HG03066 (cell line): Measurements from ENCODE around the gene FSTL4.

Experiments
- ATAC-seq: cut with Tn5 transposase; IDR thresholded peaks from one replicate; pipeline ENCODE4 v1.9.1; 2021; ENCODE audit warnings: low read depth; ENCODE audit not compliant: unreplicated experiment

The FSTL4 gene

DNA sequence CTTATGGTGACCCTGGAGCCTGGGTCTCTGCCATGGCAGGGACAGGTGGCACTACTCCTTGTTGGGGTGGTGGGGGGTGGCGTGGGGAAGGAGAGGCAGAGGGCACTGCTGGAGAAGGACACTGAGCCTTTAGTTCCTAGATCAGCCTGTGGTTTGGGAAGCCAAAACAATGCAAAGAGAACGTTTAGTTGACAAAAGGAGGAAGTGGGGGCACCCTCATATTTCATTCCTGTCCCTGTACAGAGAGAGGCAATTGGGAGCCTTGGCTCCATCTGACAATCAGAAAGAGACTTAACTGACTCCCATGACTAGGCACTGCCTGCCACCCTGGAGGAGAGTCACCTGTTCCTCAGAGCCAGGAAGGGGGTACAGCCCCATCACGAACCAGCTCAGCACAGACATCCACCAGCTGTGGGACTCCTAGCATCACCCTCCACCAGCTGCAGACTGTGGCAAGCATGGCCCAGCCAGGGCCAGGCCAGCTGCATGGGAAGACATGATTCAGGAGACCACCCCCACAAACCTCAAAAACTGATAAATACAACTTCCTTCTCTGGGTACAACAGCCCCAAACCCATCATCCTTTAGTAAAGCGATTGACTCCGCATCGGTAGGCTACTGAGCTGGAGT lies 303.1 kb downstream of the FSTL4 start:
- no peak for ATAC-seq

DNA sequence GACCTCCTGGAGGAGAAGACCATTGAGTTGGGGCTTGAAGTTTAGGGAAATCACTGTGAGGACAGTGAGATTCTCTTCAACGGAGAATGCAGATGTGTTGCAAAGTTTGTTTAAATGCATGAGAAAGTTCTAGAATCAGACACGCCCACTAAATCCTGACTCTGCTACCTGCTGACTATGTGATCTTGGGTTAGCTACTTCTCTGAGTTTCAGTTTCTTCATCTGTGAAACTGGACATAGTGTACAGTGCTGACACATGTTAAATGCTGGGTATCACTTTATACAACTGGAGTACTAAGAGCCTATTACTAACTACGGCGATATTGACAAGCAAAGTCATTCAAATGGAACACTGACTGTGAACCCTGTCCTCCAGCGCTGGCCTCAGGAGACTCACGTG lies 305.1 kb downstream of the FSTL4 start:
- no peak for ATAC-seq

DNA sequence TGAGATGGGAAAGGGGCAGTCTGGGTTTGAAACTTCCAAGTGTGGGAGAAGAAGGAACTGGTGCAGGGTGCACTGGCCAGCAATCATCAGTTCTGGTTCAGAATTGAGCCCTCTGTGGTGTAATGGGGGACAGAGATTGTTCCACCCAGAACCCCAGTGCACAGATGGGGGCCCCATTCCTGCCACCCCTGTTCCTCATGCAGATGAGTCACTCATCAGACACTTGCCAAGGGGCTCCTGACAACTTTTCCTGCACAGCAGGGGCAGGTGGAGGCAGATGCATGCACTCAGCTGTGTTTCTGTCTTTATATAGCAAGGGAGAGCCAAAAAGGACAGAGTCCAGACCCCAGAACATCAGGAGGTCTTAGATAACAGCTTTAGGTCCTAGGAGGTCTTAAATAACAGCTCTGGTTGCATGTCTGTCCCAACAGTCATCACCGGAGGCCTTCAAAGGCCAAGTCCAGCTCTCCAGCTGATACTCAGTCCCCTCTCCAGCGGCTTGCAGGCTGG lies 307.6 kb downstream of the FSTL4 start:
- ATAC-seq = no peak

DNA sequence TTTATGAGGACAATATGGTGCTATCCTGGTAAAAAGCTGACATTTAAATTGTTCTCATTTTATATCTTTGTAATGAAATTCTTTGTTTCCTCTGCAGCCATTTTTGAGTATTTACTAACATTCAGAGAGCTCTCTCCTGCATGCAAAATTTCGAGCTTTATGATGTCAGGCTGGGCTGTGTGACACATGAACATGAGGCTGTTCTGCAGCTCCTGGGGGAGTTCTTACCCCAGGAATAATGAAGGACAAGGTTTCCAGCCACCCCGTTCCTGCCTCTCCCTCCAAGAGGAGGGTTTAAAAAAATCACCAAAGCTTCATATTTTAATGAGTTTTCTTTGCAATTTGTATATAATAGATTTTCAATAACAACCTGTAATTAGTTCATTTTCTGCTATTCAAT lies 308.2 kb downstream of the FSTL4 start:
- ATAC-seq = no peak

DNA sequence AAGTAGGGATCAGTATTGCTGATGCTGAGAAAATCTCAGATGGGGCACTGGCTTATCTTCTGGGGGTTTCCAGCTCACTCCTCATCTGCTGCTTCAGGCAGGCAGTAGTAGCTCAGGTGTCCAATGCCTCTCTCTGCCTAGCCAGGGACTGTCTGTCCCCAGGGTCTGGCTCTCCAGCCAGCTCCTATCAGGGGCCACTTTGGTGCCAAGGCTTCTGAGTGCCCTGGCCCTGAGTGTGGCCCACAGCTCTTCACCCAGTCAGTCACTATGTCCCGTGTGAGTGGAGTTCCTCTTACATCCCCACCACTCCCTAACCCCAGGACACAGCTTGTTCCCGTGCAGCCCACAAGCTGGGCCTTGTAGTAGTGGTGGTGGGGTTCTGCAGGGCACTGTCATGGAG lies 309.0 kb downstream of the FSTL4 start:
- ATAC-seq = no peak

DNA sequence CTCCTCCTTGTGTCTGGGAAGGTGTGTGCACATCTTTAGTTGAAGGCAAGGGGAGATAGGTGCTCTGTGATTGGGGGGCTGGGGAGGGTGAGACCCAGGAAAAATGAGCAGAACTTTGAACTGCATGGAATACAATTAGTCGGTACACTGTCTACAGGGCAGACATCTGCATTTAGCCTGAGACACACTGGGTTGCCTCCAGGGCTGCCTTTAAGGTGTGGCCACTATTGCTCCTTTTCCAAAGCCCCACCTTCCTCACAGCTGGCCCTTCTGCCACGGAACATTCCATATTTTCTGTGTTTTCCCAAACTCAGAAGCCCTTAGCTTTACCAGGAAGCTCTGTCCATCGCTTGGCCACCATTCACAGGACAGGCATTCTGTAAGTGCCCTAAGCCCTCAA lies 312.6 kb downstream of the FSTL4 start:
- no peak for ATAC-seq

DNA sequence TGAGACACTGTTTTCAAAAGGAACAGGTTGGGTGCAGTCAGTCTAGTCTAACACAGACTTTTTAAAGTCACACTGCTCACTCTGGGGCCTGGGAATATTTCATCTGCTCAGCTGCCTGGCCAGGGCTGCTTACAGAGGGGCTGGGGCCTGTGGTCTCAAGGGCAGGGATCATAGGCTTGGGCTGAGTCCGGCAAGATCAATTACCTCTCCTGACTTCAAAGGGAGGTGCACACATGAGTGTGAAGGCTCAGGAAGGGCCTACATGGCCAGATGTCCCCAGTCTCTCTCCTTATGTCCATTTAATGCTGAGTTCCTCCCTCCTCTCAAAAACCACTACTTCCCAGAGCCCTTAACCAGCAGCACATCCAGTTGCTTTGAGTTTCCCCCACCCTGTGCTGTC lies 313.3 kb downstream of the FSTL4 start:
- no peak for ATAC-seq

DNA sequence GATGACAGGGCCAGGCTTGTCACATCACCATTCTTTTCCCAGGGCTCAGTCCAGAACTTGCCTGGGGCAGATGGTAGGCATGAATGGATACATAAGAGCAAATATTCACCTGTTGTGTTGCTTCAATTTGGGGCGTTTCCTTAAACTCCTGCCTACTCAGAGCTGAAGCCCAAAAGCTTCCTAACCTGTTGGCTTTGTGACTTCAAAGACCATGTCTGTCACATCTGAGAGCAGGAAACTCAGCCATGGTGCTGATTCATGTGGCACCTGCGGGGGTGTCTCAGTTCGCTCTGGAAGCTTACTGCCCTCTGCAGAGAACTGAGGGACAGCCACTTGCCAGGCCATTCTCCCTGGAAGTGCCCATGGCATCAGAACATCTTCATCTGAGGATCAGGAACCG lies 313.9 kb downstream of the FSTL4 start:
- ATAC-seq = no peak

DNA sequence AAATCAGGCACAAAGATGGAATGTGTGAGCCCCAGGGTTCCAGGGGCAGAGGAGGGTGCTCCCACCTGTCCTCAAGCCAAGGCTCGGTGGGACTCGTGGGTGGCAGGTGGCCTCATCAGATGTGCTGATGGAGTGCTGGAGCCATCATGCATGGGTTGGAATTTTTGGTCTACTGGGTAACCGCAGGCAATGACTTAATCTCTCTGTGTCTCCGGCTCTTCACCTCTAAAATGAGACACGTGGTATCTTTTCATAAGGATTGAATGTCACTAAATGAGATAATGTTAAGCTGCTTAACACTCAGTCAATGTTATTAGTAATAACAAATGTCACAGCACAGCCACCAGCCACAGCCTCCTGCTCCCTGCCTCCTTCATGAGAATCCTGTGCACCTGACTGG lies 315.0 kb downstream of the FSTL4 start:
- no peak for ATAC-seq

DNA sequence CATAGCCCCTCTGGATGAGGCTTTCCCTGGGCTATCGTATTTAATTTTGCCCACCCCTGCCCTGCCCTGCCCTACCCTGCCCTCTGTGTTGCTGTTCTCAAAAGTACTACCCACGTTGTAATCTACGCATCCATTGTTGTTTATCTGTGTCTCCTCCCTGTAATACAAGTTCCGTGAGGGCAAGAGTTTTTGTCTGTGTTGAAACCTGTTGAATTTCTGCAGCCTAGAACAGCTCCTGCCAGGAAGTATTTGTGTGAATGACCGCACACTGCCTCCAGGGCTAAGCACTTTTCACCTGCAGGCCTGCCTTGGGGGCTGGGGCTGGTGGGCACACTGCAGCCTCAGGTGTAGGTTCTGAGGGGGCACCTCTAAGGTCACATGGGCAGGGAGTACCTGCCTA lies 315.7 kb downstream of the FSTL4 start:
- ATAC-seq = no peak

DNA sequence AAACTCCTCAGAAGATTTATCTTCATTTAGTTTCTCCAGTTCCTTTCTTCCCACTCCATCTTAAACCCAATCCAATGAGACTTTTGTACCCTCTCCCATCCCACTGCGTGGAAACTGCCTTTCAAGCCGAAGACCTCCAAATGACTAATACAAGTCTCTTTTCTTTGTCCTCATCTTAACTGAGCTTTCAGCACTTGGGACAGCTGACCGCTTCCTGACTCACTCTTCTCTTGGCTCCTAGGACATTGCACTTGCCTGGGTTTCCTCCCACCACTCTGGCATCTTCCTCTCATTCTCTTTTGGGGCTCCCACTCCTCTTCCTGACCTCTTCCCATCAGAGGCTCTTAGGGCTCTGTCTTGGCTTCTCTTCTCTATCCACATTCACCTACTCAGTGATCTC lies 316.8 kb downstream of the FSTL4 start:
- ATAC-seq = no peak

DNA sequence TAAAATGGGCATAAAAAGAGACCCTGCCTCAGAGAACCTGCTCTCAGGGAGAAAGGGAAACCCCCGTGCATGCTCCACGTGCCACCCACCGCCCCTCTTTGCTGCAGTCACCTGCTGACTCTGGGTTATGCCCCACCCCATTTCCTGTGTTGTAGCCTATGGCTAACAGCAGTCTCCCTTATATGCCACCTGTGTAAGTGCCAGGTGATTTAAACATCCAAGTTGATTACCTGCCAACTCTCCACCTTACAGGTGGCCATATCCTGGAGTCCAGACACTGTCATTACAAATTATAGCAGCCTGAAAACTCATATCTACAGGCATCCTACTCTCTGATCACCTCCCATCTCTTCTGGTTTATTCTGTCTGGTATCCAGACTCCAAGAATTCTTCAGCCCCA lies 318.0 kb downstream of the FSTL4 start:
- no peak for ATAC-seq

DNA sequence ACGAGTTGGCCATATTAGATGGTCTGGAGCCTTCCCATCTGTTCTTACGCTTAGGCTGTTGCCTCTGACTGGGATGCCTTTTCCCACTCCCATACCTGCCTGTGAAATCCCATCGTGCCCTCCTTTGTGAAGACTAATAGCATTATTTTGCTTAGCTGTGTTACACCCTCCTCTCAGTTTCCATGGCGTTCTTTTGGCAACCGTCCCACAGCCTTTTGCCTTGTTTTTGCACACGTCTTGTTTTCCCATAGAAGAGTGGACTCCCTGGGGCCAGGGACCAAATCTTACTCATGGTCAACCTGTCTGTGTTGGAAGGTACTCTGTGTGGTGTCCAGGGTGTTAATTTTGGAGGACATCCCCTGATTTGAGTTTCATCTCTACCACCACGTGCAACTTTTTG lies 318.4 kb downstream of the FSTL4 start:
- ATAC-seq = no peak

DNA sequence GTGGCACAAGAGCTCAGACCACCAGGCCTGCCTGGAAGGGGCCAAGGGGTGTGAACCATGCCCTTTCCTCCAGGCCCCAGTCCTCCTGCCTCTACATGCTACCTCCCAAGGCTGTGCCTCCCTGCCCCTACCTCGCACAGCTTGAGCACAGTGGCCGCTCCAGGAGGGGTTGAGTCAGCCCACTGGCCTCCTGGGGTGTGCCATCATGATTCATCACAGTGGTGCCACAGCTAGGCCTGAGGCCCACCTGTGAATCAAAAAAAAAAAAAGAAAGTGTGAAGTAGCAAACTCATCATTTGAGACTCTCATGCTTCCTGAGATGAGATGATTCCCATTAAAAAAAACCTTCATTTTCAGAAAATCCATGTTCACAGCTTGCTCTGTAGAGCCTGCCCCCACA lies 320.0 kb downstream of the FSTL4 start:
- ATAC-seq = no peak

DNA sequence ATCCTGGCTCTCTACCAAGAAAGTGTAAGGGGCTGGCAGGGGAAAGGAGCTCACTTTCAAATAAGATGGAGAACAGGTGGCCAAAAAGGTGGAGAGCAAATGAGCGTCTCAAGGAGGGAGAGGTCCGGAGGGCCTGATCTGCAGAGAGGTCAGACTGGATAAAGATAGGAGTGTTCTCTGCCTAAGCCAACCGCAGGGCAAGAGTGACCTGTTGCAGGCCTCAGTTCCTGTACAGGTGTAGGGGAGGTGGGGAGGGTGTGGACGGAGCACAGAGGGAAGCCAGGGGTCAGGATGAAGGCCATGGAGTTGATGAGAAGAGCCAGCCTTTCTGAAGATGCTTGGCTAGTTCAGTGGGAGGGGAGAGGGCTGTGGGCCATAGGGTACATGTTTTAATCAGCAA lies 320.8 kb downstream of the FSTL4 start:
- no peak for ATAC-seq

DNA sequence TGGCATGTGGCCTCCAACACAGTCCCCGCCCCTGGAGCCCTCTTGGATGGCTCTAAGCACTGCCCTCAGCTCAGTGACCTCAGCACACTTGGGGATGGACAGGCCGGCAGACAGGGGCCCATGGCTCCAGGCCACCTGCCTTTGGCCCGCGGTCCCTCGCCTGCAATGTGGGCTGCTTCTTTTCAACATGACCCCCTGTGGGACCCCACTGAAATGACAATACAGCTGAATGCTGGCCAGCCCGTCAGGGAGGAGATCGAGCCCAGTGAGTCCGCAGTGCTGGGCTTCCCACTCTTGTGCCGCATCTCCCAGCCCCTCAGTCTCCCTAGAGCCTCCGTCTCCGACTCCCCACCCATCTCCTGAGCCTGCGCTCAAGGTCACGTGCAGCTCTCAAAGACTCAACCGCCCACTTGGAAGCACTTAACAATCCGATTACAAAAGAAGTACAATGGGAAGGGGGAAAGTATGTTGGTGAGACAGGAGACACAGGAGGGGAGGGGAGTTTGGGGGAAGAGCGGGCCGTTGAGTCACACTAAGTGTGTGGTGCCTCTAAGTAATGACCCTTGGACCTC lies 321.6 kb downstream of the FSTL4 start:
- no peak for ATAC-seq

DNA sequence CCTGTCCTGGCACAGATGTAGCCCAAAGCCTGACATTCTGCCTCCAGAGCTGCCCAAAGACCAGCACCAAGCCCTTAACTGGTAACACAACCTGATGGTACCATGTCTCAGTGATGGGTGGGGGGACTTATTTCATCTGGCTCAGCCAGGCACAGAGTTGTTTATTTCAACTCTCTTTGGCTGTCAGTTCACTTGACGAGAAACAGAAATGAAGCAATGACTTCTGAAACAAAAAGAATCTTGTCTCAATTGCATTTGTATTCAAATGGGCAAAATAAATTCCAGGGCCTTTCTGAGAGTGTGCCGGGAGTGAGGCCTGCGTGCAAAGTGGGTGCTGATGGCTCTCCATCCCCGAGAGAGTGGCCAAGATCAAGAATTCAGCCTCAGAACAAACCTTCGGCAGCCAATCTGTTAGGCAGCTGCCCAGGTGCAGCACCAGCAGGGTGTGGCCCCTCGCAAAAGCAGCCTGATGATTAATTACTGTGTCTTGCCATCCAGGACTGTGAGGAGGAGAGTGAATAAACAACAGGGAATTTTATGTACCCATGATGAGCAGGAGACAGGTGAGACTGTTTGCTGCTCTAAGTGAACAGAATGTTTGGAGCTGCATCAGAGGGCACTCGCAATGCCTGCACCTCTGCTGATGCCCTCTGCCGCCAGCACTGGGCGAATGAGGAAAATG lies 322.5 kb downstream of the FSTL4 start:
- no peak for ATAC-seq

DNA sequence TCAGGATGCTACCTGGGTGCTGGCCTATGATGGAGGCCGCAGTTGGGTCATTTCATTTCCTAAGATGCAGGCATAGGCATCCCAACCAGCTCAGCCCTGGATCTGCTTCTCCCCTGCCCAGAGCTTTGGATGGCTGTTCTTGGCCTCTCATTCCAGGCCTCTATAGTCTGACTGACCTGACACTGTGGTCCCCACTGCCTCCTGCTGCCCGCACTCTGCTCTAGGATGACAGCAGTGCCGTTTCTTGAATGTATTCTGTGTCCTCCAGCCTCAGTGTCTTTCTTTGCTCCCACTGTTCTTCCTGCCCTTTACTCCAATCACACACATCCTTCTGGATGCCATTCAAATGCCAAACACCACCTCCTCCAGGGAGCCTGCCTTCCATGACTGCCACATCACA lies 324.8 kb downstream of the FSTL4 start:
- no peak for ATAC-seq

DNA sequence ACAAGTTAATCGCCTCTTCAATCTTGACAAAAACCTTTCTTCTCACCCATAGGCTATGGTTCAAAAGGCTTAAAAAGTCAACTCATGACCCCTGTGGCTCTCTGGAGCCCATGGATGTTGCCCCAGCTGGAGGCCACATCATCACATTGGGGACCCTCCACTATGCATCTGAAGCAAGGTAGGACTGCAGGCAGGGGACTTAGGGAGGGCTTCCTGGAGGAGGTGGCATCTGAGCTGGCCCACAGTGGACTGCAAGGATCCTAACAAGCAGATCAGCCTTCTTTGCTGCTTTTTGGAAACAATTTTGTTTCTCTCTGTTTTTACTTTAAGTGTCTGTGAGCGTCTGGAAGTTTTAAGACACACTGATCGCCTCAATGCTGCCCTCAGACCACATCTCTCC lies 325.9 kb downstream of the FSTL4 start:
- ATAC-seq = no peak

DNA sequence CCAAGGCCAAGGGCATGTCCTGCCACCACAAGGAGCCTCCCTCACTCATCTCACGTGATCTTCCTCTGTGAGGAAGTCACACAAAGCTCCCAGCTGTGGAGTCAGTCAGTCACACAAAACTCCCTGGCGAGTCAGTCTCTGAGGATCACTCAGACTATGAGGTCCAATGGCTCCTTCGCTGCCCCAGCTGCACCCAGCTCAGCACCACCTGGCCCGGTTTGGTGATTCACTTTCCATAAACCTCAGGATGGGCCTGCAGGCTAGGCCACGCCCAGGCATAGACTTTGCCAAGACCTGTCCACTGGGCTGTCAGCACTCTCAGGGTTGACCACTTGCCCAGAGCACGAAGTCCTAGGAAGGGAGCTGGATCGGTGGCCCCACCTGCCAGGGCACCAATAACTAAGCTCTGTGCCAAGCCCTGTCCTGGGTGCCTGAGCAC lies 326.7 kb downstream of the FSTL4 start:
- ATAC-seq = no peak

DNA sequence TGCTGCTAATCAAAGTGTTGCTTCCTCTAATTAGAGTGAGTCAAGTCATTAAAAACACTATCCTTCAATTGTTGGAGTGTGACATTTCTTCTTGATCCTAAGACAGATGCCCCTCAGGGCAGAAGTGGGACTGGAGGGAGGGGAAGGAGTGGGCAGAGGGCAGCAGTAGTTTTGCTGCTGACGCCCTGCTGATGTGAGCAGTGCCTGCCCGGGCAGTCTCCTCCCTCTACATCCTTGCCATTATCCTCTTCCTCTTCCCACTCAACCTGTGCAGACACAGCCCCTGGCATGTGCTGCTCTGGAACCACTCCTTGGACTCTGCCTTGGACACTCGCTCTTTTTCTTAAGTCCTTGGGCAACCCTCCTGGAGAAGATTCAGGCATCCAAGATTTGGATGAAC lies 328.0 kb downstream of the FSTL4 start:
- ATAC-seq = no peak

DNA sequence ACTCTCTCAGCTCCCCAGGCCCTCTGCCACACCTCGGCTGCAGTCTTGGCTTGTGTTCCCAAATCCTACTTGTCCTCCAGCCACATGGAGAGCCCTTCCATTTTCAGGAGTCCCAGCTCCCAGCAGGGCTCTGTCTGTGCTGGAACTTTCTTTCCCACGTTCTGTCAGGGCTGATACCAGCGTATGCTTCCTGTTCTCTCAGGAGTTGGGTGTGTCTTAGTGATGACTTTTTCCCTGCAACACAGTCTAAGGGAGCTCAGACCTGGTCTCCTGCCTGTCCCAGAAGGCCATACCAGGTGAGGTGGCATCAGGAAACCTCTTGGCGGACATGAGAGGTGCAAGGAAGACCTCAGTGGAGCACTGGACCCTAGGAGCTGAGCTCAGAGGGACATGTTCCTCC lies 334.0 kb downstream of the FSTL4 start:
- no peak for ATAC-seq
